IPS-NIHi7 (cell line): ENCODE results near the gene GAB2.

Experiments used
- DNase-seq: peaks from one replicate; pipeline ENCODE4 v3.0.0; 2012; ENCODE audit warnings: mixed read lengths; ENCODE audit errors: extremely low spot score

Gene GAB2

DNA sequence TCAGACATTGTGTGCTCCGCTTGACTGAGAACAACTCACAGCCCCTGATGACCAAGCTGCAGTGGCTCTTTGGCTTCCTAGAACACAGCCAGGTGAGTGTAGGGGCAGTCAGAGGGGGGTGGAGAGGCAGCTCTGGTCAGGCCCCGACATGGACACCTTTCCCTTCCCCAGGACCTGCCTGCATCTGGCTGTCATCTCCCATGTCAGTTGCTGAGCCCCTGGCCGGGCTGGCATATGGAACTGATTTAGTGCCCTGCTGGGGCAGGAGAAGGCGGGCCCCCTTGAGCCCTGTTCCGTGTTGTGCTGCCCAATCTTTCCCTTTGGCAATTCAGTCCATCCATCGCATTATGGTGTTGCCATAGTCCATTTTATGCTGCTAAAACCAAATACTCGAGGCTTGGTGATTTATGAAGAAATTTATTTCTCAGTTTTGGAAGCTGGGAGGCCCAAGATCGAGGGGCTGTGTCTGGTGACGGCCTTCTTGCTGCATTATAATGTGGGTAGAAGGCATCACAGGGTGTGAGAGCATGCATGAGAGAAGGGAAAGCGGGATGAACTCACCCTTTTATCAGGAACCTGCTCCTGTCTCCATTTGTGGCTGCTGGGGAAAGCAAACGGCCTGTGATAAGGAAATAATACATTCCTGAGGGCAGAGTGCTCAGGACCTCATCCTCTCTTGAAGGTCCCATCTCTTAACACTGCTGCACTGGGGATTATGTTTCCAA, 209.9 kb downstream of the GAB2 start:
- DNase-seq = no peak

DNA sequence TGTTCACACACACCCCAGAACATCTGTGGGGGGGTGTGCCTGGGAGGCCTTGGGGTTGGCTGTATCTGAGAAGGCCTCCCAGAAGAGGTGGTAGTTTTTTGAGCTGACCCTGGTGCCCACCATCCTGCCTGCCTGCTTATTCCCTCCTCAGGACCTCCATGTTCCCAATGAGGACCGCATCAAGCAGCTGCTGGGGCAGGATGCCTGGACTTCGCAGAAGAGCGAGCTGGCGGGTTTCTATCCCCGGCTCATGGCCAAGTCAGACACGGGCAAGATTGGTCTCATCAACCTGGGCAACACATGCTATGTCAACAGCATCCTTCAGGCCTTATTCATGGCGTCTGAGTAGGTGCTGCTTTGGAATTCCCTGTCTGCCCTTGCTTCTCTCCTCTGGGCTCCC, 211.9 kb downstream of the GAB2 start:
- DNase-seq = no peak

DNA sequence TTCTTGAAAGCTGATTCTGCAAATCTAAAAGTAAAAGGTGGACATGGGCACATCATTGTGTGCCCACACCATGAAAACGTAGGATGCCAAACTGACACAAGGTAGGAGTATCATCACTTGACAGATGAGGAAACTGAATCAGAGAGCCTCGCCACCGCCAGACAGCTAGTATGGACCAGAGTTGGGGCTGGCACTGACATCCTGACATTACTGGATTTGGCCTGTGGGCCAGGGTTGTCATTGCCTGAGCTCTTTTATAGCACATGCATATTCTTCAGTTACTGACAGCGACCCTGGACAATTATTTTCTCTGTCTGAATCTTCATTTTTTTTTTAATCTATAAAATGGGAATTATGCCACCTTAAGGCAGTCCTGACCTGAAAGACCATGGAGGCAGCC, 212.4 kb downstream of the GAB2 start:
- no peak for DNase-seq

DNA sequence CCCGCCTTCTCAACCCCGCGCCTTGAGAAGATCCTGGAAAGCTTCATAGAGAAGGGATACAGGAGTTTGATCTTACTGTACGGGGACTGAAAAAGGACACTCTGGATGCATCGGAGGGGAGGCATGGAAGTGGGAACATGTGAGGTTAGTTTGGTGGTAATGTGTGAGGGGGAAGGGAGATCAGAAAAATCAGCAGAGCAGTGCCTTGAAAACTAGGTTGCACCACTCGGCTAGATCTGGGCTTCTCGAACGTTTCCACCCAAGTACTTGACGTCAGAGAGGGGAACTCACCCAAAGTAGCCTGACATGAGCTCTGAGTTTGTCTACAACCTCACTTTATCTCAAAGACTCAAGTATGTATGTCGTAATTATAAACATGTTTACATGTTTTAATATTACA, 214.4 kb downstream of the GAB2 start:
- DNase-seq = no peak

DNA sequence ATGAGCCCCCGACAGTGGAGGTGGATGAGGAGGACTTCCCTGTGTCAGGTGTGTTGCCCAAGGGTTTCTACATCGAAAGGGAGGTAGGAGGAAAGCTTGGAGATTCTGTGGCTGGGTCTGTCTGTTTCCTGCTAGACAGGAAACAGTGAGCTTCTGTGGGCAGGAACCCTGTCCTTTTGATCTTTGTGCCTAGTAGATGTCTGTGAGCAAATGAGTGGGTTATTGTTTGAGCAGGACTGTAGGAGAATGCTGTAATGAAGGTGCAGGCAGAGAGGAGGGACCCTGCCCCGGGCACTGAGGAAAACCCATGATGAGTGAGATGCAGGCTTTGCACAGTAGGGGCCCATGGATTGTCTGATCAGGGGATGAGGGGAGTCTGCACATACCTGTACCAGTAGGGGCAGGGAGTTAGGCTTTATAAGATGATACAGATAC, 214.9 kb downstream of the GAB2 start:
- no peak for DNase-seq

DNA sequence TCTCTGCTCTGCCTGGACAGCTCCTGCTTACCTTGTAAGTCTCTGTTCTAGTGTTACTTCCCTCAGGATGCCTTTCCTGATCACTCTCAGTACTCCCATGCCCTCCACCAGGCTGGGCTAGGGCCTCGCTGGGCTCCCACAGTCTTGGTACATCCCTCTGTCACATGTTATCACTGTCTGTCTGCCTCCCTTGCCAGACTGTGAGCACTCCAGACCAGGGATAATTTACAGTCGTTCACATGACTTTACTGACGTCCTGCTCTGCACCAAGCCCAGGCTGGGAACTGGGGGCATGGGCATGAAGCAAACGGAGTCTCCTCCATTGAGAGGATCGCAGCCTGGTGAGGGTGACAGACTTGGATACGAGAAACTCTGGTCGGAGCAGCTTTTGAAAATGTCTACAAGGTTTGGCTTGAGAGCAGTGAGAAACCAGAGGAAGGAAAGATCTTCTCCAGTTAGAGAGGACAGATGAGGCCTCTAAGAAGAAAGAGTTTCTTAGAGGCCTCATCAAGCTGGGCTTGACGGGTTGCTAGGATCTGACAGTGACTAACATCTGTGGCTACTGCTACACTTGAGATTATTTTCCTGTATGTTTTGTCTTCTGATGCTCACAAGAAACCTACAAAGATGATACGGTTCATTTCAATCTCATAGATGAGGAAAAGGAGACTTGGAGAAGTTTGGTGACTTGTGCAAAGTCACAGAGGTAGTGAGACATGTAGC, 216.4 kb downstream of the GAB2 start:
- no peak for DNase-seq

DNA sequence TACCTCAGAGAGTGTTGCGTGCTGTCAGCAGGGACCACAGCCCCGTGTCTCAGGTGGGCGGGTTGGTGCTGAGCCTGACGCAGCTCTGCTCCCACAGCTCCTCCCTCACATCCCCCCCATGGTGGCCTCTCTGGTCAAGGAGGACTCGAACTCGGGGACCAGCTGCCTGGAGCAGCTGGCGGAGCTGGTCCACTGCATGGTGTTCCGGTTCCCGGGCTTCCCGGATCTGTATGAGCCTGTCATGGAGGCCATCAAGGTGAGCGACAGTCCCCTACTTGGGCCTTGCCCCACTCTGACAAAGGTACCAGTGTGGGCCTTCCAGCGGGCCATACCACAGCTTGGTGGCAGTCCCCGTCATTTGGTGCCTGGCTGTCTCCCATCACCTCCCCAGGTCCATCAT, 217.1 kb downstream of the GAB2 start:
- DNase-seq = no peak

DNA sequence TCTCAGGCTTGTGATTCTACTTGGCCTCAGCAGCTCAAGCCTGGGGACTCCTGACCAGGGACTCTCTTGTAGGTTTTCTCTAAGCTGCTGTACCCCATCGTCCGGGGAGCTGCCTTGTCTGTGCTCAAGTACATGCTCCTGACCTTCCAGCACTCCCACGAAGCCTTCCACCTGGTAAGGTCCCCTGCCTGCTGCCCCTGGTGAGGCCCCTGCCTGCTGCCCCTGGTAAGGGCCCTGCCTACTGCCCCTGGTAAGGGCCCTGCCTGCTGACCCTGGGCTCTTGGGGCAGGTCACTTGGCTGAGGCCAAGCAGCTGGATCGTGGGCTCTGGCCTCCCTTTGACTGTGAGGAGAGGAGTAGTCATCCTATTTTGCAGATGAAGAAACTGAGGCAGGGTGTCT, 217.6 kb downstream of the GAB2 start:
- DNase-seq = no peak

DNA sequence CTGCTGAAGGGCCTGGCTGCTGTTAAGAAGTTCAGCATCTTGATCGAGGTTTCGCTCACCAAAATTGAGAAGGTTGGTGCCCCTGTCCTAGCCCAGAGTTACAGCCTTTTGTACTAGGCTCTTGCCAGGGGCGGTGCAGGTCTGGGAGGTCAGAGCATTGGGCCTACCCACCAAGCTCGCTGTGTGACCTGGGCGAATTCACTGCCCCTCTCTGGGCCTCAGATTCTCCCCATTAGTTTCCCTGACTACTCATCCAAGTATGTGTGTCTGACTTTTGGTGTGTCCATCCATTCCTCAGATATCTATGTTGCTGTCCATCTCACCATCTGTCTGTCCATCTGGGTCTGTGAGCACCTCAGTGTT, 218.0 kb downstream of the GAB2 start:
- DNase-seq = no peak

DNA sequence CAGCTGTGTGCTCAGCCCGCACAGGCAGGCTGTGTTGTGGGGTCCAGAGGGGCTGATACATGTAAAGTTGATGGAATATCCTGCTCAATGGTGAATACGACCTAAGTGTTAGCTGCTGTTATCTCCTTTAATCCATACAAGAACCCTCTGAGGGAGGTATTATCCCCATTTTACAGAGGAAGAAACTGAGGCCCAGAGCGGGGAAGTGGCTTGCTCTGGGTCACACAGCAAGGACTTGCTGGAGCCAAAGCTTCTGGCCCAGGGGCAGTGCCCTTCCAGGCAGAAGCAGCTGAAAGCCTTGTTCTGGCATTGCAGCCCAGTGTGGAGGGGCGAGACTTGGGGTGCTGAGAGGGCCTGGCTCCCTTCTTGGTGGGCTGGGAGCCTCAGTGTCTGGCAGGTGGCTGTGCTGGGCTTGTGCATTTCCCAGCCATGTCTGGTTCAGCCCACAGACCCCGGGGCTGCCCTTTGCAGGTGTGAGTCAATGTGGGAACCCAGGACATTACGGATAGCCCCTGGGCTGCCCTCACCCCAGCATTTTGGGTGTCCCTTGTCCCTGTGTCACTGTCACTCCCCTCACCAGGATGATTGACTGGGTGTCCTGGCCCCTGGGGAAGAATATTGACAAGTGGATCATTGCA, 218.5 kb downstream of the GAB2 start:
- no peak for DNase-seq

DNA sequence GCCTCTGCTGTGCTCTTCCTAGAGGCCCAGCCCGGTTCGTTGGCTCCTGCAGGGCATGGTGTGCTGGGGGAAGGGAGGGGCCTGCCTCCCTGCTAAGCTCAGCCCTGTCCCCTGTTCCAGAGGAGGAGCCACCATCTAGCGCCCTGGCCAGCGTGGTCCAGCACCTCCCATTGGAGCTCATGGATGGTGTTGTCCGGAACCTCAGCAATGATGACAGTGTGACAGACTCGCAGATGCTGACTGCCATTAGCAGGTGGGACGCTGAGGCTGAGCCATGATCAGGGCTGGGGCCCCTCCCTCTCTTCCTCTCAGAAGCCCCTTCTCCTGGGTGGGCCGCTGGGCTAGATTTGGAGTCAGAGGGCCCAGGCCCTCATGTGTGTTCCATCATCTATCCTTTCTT, 219.8 kb downstream of the GAB2 start:
- no peak for DNase-seq

DNA sequence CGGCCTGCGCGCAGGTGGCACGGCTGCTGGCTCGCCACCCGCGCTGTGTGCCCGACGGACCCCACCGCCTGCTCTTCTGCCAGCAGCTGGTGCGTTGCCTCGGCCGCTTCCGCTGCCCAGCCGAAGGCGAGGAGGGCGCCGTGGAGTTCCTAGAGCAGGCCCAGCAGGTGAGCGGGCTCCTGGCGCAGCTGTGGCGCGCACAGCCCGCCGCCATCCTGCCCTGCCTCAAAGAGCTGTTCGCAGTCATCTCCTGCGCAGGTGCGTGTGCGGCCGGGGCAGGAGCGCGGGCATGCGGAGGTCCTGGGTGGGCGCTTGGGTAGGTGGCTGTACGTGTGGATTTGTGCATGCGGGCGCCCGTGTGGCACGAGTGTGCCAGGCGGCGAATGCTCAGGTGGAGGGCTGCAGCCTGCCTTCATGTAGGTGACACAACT, 220.9 kb downstream of the GAB2 start:
- no peak for DNase-seq

DNA sequence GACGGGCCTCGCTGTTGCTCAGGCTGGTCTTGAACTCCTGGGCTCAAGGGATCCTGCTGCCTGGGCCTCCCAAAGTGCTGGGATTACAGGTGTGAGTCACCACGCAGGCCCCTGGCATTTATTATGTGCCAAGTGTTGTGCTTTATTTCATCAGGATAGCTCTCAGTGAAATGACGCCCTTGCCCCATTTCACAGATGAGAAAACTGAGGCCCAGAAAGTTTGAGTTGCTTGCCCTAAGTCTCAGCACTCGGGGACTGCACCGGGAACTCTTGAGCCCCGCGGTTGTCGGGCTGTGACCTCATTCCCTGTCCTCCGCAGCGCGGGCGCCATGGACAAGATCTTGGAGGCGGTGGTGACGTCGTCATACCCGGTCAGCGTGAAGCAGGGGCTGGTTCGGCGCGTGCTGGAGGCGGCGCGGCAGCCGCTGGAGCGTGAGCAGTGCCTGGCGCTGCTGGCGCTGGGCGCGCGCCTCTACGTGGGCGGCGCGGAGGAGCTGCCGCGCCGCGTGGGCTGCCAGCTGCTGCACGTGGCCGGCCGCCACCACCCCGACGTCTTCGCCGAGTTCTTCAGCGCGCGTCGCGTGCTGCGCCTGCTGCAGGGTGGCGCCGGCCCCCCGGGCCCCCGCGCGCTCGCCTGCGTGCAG, 221.6 kb downstream of the GAB2 start:
- no peak for DNase-seq

DNA sequence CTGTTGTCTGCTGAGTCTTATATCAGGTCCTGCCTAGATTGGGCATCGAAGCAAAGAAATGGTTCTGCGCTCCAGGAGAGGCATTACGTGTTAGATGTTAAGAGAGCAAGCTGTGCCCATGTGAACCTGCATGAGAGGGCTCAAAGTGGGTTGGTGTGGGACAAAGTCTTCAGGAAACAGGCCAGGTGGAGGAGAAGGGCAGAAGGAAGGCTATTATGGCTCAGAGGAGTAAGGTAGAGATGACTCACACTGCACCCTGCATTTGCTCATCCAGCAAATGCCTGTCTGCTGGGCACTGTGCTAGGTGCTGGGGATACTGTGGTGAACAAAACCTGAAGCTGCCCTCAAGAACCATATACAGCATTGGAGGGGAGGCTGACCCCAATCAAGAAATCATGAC, 223.1 kb downstream of the GAB2 start:
- no peak for DNase-seq

DNA sequence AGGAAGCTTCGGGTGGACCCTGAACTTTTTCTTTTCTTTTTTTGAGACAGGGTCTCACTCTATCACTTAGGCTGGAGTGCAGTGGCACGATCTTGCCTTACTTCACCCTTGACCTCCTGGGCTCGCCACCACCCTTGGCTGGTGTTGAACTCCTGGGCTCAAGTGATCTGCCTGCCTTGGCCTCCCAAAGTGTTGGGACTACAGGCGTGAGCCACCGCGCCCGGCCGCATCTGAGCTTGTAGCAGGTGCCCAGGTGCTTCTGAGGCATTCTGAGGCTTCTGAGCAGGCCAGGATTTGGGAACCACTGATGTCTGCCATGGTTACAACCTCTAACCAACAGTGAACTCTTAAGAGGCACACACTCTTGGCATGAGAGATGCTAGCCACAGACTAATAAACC, 223.8 kb downstream of the GAB2 start:
- no peak for DNase-seq

DNA sequence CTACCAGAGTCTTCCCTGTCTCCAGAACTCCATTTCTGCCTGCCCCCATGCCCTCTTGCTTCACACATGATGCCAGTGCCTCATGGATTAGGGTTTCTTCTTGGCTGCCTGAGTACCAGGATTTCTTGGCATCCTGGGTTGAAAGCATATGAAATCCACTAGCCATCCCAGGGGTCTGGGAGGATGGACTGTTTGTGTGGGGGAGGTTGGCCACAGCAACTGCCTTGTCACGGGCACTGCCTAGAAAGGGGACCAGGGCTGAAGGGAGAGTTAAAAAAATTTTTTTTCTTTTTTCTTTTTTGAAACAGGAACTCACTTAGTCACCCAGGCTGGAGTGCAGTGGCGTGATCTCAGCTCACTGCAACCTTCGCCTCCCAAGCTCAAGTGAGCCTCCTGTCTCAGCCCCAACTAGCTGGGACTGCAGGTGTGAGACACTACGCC, 224.7 kb downstream of the GAB2 start:
- no peak for DNase-seq

DNA sequence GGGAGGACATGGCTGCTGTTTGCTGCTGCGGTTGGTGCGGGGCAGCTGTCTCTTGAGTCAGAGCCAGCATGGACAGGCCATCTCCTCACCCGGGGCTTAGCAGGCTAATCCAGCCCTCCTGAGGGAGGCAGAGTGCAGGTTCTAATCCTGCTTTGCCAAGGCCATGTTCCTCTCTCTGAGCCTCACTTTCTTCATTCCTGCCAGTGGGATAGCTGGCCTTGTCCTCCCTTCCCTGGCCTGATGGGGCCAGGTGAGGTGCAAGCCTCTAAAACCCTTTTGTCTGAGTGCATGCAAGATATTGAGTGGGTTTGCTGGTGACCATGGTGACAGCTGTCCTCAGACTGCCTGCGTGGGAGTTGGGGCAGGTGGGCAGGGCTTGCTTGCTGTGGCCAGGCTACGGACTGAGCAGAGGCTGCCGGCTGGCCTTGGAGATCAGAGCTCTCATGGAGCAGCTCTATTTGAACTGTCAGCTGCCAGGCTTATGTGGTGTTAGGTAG, 225.3 kb downstream of the GAB2 start:
- DNase-seq = no peak

DNA sequence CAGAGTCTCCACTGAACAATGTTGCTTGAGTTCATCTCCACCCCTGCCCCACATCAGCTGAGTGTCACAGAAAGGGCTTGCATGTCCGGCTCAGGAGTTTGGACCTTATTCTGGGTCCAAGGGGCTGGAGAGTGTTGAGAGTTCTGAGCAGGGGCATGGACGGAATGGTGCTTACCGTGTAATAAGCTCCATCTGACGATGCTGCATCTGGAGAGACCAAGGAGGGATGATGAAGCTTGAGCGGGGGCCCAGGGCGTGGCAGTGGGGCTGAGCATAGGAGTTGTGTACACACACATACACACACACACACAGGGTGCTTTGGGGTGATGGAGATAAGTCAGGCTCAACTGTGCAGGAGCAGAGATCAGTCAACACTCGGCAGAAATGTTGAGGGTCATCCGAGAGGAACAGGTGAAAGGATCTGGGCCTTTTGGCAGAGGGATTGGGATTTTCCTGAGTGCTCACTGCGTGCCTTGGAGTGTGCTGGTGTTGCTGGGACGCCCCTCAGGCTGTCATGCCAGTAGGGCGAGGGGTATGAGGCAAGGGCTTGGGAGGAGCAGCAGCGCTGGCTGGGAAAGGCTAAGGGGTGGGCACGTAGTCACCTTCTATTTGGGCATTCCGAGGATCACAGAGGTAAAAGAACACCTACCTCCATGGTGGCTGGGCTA, 226.6 kb downstream of the GAB2 start:
- no peak for DNase-seq

DNA sequence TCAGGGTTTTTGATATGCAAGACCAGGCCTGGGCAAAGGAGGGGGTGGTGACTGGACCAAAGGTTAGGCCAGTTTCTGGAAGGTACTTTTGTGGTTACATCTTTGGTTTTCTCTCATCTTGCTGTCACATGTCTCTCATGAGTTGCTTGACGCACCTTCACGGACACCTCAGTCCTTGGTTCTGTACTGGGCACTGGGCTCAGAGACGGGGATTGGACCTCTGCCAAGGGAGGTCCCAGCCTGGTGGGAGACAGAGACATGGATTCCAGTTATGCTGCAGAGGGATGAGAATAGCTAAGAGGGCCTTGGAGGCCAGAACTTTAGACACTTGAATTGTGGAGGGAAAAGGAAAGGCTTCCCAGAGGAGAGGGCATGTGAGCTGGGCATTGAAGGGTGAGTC, 227.2 kb downstream of the GAB2 start:
- DNase-seq = no peak

DNA sequence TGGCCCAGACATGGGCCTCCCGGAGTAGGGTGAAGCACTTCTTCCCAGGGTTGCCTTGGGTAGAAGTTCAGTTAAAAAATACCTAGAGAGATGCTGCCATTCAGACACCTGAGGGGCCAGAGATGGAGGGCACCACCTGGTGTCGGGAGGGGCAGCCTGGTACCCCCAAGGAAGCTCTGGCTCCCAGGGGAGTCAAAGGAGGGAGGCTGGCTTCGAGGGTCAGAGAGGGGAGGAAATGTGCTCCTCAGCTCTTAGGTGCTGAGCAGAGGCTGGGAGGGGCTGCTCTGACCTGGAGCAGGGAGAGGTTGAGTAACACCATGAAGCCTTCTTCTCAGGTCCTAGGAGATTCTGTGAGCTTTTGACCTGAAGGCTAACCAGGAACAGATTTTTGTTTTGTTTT, 227.8 kb downstream of the GAB2 start:
- DNase-seq = no peak

DNA sequence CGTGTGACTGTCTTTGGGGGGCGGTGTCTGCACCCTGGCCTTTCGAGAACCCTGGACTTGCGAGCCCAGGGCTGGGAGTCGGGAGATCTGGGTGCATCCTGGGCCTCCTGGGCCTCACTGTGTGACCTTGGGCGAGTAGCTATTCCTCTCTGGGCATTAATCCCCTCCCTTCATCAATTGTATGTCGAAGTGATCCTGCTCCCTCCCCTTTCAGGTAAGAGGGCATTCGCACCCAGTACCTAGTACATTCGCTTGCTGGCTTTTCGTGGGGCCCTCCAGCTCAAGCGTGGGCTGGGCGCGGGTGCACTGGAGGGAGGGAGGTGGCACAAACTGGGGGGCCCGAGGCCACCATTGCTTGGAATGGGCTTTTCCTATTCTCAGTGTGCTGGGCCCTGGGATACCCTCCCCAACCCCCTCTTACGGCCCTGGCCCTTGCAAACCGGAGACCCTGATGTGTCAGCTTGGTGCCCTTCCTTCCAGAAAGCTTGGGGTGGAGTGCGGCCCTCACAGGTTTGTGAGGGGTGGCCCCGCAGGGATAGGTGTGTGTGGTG, 228.4 kb downstream of the GAB2 start:
- DNase-seq = no peak
